Renal cortical epithelial cell (primary cell): ENCODE data around the gene TFR2. TPM values are rescaled to one million over a fixed set of nuclear protein-coding genes. Genes with fewer than 3 reads are reported as not detected.

ENCODE experiments used
- DNase-seq: peaks from one replicate; pipeline ENCODE4 v3.0.0-alpha.2; 2011; ENCODE audit warnings: low read depth
- total RNA-seq: library from RNA; depleted of rRNA; stranded (reverse); fragments of >200 nt; gene quantifications from 2 replicates; pipeline ENCODE4 v1.2.3, GENCODE V29; 2014

TFR2 gene
- 0.35 and 1.0 TPM in 2 replicates for total RNA-seq

DNA sequence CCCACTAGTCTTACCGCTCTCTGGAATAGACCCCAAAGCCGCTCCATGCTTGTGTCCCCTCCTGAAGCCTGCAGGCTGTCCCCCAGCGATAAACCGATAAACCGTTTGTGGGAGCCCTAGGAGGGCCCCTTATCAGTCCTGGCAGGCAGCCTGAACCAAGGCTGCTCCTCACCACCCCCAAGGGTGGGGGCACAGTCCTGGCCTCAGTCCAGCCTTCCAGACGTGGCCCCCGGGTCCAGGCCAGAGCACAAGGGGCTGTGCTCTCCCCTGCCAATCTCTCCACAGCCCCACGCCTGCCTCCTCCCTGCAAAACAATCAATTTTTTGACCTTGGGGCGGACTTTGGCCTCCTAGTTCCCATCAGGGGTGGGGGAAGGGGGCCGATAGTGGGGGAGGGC, at the start of gene TFR2:
TSS of gene TFR2 (minus strand) at position 90 of the 397 bp plus-strand sequence. CDS start at position 47, 43 bp downstream.
- no peak for DNase-seq

- DNase-seq = no peak
Measured at GRCh38 chr7:100689230-100690135, 48.1 kb upstream of the TFR2 start.

GRCh38 chr7:100688326-100688860, 47.0 kb upstream of the TFR2 start:
- no peak for DNase-seq

- DNase-seq = no peak
Measured at GRCh38 chr7:100687751-100688300, 46.5 kb upstream of the TFR2 start.

- DNase-seq = no peak
Measured at GRCh38 chr7:100687261-100687660, 45.9 kb upstream of the TFR2 start.

GRCh38 chr7:100686822-100687211, 45.5 kb upstream of the TFR2 start:
- DNase-seq = no peak

DNA sequence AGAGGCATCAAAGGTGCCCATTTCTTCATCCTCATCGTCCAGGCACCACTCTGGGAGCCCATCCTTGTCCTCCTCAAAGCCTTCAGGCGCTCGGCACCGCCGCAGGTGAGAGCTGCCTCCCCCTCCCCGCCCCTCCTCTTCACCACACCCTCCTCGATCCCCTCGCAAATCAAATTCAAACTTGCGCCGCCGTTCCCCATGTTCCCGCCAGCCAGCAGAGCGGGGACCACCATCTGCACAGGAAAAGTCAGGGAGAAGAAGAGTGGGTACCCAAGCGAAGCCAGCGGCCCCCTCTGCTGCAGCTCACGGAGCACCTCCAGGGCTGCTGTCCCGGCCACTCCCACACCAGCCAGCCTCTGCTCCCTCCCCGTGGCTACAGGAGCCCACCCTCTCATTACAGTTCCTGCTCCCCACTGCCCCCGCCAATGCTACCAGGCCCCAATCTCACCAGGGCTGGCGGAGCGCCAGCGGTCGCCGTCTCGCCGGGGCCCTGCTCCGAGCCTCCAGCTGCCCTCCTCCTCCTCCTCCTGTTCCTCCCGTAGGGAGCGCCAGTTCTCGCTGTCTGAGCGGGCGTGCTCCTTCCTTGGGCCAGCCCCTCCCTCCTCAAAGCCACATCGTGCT, 45.0 kb upstream of the TFR2 start:
- no peak for DNase-seq

DNA sequence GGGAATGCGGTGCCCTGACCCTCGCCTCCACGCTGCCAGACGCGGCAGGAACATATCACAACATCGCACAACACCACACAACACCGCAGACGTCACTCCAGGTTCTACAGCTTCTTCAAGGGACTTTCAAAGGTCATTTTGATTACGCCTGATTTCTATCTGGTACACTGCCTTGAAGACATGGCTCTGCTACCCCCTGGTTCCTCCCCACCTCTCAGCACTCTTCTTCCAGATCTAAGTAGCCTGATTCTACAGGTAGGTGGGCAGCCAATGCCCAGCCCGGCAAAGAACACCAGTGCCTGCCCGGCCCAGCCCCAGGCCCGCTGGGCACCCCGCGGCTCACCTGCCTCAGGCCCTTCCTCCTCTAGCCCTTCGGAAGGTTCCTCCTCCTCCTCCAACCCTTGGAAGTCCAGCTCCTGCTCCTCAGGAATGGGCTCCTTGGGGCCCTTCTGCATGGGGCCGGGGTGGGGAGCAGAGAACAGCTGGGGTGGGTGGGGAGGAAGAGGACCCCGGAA, 44.3 kb upstream of the TFR2 start:
- DNase-seq = no peak

GRCh38 chr7:100685049-100685605, 43.8 kb upstream of the TFR2 start:
- no peak for DNase-seq

GRCh38 chr7:100684534-100685042, 43.2 kb upstream of the TFR2 start:
- no peak for DNase-seq

DNA sequence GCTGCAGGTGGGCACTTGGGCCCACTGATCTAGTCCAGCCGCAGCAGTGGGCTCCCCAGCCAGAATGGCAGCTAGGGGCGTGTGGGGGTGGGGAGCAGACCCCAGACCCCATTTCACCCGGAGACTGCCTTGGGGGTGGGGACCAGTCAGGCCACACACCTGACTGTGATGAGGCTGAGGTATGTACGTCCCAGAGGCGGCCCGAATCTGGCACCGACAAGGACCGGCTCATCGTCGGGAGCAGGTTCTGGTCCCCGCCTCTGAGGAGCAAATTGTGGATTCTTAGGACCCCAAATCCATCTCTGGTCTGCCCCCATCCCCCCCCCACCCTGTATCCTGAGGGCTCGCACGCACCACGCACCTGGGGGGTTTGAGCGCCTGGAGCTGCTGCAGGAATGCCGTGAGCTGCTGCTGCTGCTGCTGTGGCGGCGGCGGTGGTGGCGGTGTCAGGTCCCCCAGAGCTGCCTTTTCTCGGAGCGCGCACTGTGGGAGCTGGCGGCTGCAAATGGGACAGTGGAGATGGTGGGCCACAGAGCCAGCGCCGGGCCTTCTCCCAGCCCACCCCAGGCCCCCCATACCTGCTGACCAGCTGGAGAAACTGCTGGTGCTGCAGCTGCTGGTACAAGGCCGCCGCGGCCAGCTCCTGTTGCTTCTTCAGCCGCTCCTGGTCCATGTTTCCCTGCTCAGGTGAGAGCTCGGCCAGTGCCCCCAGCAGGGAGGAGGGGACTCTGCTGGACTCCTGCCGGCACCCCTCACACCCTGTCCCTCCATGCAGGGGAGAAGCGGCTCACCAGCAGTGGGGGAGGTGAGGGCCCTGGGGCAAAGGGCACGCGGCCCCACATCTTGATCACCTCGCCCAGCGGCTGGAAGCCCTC, 42.5 kb upstream of the TFR2 start:
- DNase-seq = no peak

GRCh38 chr7:100682991-100683658, 41.8 kb upstream of the TFR2 start:
- DNase-seq = no peak

- DNase-seq = no peak
Measured at GRCh38 chr7:100682228-100682741, 40.9 kb upstream of the TFR2 start.

- no peak for DNase-seq
Measured at GRCh38 chr7:100681491-100682227, 40.3 kb upstream of the TFR2 start.

- DNase-seq = no peak
Measured at GRCh38 chr7:100680576-100681271, 39.4 kb upstream of the TFR2 start.

DNA sequence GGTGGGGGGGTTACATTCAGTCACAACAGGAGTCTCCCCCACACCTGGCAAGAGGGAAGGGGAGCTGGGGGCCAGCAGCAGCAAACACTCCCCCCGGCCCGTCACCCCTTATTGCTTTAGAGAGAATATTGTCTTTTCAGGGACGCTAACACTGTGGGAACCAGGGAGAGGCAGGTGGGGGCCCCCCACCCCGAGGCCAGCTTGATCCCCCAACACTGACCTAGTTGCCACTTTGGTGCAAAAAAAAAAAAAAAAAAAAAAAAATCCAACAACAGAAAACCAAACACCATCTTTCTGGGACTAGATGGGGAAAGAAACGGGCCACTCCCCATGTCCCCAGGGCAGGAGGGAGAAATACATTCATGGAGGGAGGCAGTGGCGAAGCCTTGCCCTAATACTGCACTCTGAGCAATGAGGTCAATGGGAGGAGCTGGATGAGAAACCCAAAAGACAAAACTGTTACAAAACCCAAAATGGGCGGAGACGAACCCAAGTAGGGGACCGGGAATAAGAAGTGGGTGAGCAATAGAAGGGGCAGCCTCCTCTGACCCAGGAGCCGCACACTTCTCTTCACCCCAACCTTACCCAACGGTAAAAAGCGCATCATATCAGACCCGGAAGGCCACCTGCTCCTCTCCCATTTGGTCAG, 38.7 kb upstream of the TFR2 start:
- DNase-seq = no peak

DNA sequence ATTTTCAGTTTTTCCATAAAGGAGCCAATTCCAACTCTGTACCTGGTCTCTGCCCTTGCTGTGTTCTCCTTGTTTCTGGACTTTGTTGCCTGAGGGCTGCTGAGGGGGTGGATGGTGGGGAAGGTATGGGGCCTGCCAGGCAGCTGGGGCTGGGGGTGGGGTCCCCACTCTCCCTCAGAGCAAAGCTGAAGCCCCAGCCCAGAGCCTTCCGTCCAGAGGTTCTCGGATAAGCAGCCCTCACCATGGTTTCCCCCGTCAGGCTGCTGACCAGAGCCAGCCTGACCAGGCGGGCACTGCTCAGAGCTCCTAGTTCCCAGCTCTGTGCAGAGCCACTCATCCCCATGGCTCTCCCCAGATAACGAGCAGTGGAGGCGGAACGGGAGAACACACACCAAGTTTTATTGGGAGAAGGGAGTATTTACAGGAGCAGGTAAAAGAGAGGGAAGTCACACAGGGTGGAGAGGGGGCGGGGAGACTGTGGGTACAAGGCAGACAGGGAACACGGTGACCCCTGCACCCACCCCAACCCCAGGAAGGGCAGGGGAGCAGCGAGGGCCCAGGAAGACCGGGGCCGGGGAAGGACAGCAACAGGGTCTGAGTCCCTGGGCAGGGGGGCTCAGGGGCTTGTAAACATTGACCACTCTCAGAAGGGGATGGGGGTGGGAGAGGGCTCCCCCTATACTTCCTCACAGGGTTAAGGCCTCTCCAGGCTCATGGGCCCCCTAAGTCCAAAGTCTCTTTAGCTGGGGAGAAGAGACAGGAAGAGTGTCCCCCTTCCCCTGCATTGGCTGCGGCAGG, 38.0 kb upstream of the TFR2 start:
- no peak for DNase-seq
